Astrocyte of the cerebellum (primary cell): Measurements from ENCODE around the gene STK36.

Experiments used
- DNase-seq: peaks from one replicate; pipeline ENCODE4 v3.0.0-alpha.2; 2011; ENCODE audit warnings: low read depth
- H3K4me3 ChIP-seq: 2 replicates; pipeline ENCODE4 v1.5.1; 2011; ENCODE audit warnings: mild to moderate bottlenecking, low read depth, low read length, moderate library complexity
- CTCF ChIP-seq: IDR thresholded peaks from 2 replicates; pipeline ENCODE4 v1.5.1; 2012; ENCODE audit warnings: low read length, low read depth, moderate library complexity, mild to moderate bottlenecking; ENCODE audit errors: missing control alignments
- in situ Hi-C: cut with HindIII; loops from 2 replicates; pipeline ENCODE4 v1.10.0; 2017; ENCODE audit warnings: low sequenced_read_pairs

Gene STK36, protein sequence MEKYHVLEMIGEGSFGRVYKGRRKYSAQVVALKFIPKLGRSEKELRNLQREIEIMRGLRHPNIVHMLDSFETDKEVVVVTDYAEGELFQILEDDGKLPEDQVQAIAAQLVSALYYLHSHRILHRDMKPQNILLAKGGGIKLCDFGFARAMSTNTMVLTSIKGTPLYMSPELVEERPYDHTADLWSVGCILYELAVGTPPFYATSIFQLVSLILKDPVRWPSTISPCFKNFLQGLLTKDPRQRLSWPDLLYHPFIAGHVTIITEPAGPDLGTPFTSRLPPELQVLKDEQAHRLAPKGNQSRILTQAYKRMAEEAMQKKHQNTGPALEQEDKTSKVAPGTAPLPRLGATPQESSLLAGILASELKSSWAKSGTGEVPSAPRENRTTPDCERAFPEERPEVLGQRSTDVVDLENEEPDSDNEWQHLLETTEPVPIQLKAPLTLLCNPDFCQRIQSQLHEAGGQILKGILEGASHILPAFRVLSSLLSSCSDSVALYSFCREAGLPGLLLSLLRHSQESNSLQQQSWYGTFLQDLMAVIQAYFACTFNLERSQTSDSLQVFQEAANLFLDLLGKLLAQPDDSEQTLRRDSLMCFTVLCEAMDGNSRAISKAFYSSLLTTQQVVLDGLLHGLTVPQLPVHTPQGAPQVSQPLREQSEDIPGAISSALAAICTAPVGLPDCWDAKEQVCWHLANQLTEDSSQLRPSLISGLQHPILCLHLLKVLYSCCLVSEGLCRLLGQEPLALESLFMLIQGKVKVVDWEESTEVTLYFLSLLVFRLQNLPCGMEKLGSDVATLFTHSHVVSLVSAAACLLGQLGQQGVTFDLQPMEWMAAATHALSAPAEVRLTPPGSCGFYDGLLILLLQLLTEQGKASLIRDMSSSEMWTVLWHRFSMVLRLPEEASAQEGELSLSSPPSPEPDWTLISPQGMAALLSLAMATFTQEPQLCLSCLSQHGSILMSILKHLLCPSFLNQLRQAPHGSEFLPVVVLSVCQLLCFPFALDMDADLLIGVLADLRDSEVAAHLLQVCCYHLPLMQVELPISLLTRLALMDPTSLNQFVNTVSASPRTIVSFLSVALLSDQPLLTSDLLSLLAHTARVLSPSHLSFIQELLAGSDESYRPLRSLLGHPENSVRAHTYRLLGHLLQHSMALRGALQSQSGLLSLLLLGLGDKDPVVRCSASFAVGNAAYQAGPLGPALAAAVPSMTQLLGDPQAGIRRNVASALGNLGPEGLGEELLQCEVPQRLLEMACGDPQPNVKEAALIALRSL (N-terminal part only)

GRCh38 chr2:218671654-218672566 lies at the start of gene STK36, which contains the start of gene RNF25:
STK36 (plus strand) TSS chr2:218672086; CDS start chr2:218672830, 744 bp downstream.
RNF25 (minus strand) TSS chr2:218672002; CDS start chr2:218671970, 32 bp downstream.
- peak; percentile 75 for DNase-seq
- in situ Hi-C loops, result loop anchor here (5.0 kb wide), 1 partner anchor 65 kb away; no protein-coding TSS in a partner anchor

GRCh38 chr2:218622606-218623365 lies 49.1 kb upstream of the STK36 start:
- in situ Hi-C loops, result no loop called here
- no peak for TF ChIP-seq CTCF
- no peak for DNase-seq
- H3K4me3 ChIP-seq, result no peak overlapping the region

More at GRCh38 chr2:218671654-218672566, at the start of gene STK36, which contains the start of gene RNF25:
- no peak for TF ChIP-seq CTCF
- peak within 1 kb of the TSS; percentile 84 for H3K4me3 ChIP-seq

DNA sequence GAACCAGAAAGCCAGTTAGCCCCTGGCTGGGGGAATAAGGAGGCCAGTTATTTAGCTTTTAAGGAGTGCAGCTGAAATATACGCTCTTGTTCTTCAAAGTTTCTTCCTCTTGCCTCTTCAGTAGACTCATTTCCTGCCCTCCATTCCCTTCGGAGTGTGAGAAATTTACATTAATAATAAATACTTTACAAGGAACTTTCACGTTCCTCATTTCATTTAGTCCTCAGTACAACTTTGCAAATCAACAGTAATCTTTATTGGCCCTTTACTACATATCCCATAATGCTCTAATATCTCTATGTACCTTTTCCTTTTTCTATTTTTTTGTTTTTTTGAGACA lies 48.5 kb upstream of the STK36 start:
- in situ Hi-C loops, result no loop called here
- DNase-seq, result no peak
- no peak for TF ChIP-seq CTCF
- H3K4me3 ChIP-seq, result no peak overlapping the region

DNA sequence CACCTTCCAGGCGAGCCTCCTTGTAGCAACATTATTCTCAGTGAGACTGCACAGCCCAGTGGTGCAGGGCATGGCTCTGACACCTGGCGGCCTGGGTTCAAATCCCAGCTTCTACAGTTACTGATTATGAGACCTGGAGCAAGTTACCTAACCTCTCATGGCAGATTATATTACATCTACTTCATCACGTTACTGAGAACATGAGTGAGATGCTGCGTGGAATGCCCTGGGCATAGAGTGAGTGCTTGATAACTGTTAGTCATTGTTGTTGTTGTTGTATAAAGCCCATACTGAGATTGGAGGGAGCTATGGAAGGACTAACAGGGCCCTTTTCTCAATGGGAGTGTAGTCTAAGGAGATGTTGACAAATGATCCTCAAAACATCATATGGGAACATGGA lies 45.5 kb upstream of the STK36 start:
- no peak for TF ChIP-seq CTCF
- DNase-seq, result no peak
- in situ Hi-C loops, result no loop called here
- H3K4me3 ChIP-seq, result no peak overlapping the region

DNA sequence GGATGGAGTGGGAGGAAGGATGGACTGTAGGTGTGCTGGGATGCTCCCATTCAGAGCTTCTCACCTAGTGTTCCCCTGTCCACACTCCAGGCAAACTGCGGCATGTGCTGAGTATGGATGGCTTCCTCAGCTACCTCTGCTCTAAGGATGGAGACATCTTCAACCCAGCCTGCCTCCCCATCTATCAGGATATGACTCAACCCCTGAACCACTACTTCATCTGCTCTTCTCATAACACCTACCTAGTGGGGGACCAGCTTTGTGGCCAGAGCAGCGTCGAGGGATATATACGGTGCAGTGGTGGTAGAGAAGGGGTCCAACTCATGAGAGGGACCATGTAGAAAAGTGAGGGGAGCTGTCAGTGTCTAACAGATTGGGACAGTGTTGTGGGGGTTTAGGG lies 43.9 kb upstream of the STK36 start:
- in situ Hi-C loops, result no loop called here
- no peak for TF ChIP-seq CTCF
- H3K4me3 ChIP-seq, result no peak overlapping the region
- no peak for DNase-seq
